IPS DF 4.7 (cell line): ENCODE results near the gene CFAP410.
"Not testable (repeated sequence)": the region's sequence is repeated elsewhere in the genome, so short reads cannot be mapped to it uniquely, and the experiment has no call there.

Experiments used
- DNase-seq: peaks from one replicate; pipeline ENCODE4 v3.0.0-alpha.2; 2013; ENCODE audit warnings: low spot score; ENCODE audit errors: extremely low read depth

Gene CFAP410

GRCh38 chr21:44370027-44370735 lies 31.0 kb upstream of the CFAP410 start:
- DNase-seq = no peak

GRCh38 chr21:44368711-44369446 lies 29.7 kb upstream of the CFAP410 start:
- DNase-seq = no peak

GRCh38 chr21:44366586-44367211 lies 27.5 kb upstream of the CFAP410 start:
- DNase-seq = no peak

- no peak for DNase-seq
Measured at GRCh38 chr21:44365967-44366585, 26.9 kb upstream of the CFAP410 start.

GRCh38 chr21:44365251-44365966 lies 26.2 kb upstream of the CFAP410 start:
- DNase-seq = no peak

- DNase-seq = no peak
Measured at GRCh38 chr21:44364151-44365053, 25.2 kb upstream of the CFAP410 start.

GRCh38 chr21:44363278-44363677 lies 24.1 kb upstream of the CFAP410 start:
- DNase-seq = no peak

- DNase-seq = not testable (repeated sequence)
Measured at GRCh38 chr21:44361903-44362302, 22.7 kb upstream of the CFAP410 start.

GRCh38 chr21:44360159-44360558 lies 21.0 kb upstream of the CFAP410 start:
- no peak for DNase-seq

- DNase-seq = no peak
Measured at GRCh38 chr21:44359396-44359795, 20.2 kb upstream of the CFAP410 start.

- DNase-seq = no peak
Measured at GRCh38 chr21:44357064-44357837, 18.1 kb upstream of the CFAP410 start.

GRCh38 chr21:44356636-44357035 lies 17.4 kb upstream of the CFAP410 start:
- no peak for DNase-seq

- DNase-seq = no peak
Measured at GRCh38 chr21:44356160-44356559, 17.0 kb upstream of the CFAP410 start.

- DNase-seq = no peak
Measured at GRCh38 chr21:44354775-44355771, 15.9 kb upstream of the CFAP410 start.

GRCh38 chr21:44354001-44354405 lies 14.8 kb upstream of the CFAP410 start:
- DNase-seq = no peak

- no peak for DNase-seq
Measured at GRCh38 chr21:44353191-44353970, 14.2 kb upstream of the CFAP410 start, which contains the start of gene TRPM2. Gene TRPM2 (plus strand): TSS chr21:44353621. CDS start chr21:44353701, 80 bp downstream.

- DNase-seq = no peak
Measured at GRCh38 chr21:44352253-44352860, 13.2 kb upstream of the CFAP410 start.
